OCI-LY7 (cell line): ENCODE data around the gene L3MBTL3. TPM values are rescaled to one million over a fixed set of nuclear protein-coding genes. Genes with fewer than 3 reads are reported as not detected.

ENCODE experiments used
- BruUV-seq: library from RNA; stranded (reverse); fragments of 400-500 nt; replicated peaks from 2 replicates; lab custom pipeline; 2021; lab: Mats Ljungman, UMichigan
- CTCF ChIA-PET: fragments of 300-600 bp; sonication (Branson Sonifier 250); formaldehyde crosslinking; loops from one replicate; lab custom pipeline; 2022; ENCODE audit warnings: antibody characterized with exemption; ENCODE audit not compliant: unreplicated experiment; lab: Charles Lee
- POLR2A ChIA-PET: fragments of 300-600 bp; sonication (Branson Sonifier 250); formaldehyde crosslinking; loops from one replicate; lab custom pipeline; 2022; ENCODE audit warnings: antibody characterized with exemption; lab: Charles Lee
- DNase-seq: peaks from one replicate; pipeline ENCODE4 v3.0.0-alpha.2; 2015; ENCODE audit warnings: low spot score
- H2AFZ ChIP-seq: fragments of 200-600 bp; sonication (generic), shearing (Covaris generic); 2 replicates; pipeline ENCODE4 v1.6.1; 2014; ENCODE audit warnings: mild to moderate bottlenecking, antibody characterized with exemption, low read length, moderate library complexity
- H3K27ac ChIP-seq: fragments of 200-600 bp; sonication (generic); 2 replicates; pipeline ENCODE4 v1.5.1; 2014; ENCODE audit warnings: mixed run types, low read depth, mild to moderate bottlenecking, moderate library complexity, low read length, inconsistent platforms; ENCODE audit not compliant: poor library complexity, severe bottlenecking
- H3K36me3 ChIP-seq: fragments of 200-600 bp; sonication (generic); 2 replicates; pipeline ENCODE4 v1.6.1; 2014; ENCODE audit warnings: mild to moderate bottlenecking, antibody characterized with exemption, low read length, moderate library complexity, mixed read lengths; ENCODE audit not compliant: insufficient read depth
- H3K4me1 ChIP-seq: fragments of 200-600 bp; sonication (generic); 2 replicates; pipeline ENCODE4 v1.5.1; 2014; ENCODE audit warnings: mild to moderate bottlenecking, low read length; ENCODE audit not compliant: insufficient read depth, poor library complexity, severe bottlenecking
- H3K4me2 ChIP-seq: fragments of 200-600 bp; sonication (generic); 2 replicates; pipeline ENCODE4 v1.6.1; 2014; ENCODE audit warnings: mild to moderate bottlenecking, low read length
- H3K4me3 ChIP-seq: fragments of 200-600 bp; sonication (generic); 2 replicates; pipeline ENCODE4 v1.5.1; 2014; ENCODE audit warnings: mild to moderate bottlenecking, low read depth, low read length; ENCODE audit not compliant: poor library complexity, severe bottlenecking
- H3K79me2 ChIP-seq: fragments of 200-600 bp; sonication (generic); 2 replicates; pipeline ENCODE4 v1.6.1; 2016; ENCODE audit warnings: low read depth, mild to moderate bottlenecking, low read length, moderate library complexity, mixed read lengths; ENCODE audit not compliant: insufficient read depth
- H3K9me2 ChIP-seq: fragments of 200-600 bp; sonication (generic); 2 replicates; pipeline ENCODE4 v1.6.1; 2016; ENCODE audit warnings: mild to moderate bottlenecking, low read length, mixed read lengths; ENCODE audit not compliant: insufficient read depth
- H3K9me3 ChIP-seq: fragments of 200-600 bp; sonication (generic); 2 replicates; pipeline ENCODE4 v1.6.1; 2014; ENCODE audit warnings: mild to moderate bottlenecking, mixed run types, low read length, mixed read lengths
- H4K20me1 ChIP-seq: fragments of 200-600 bp; sonication (generic); 2 replicates; pipeline ENCODE4 v1.6.1; 2014; ENCODE audit warnings: mild to moderate bottlenecking, antibody characterized with exemption, low read length, moderate library complexity, mixed read lengths; ENCODE audit not compliant: insufficient read depth
- CTCF ChIP-seq: fragments of 200-600 bp; sonication (generic); conservative IDR thresholded peaks from 2 replicates; pipeline ENCODE4 v1.5.1; 2014; ENCODE audit warnings: mild to moderate bottlenecking, antibody characterized with exemption, low read length, moderate library complexity, mixed read lengths
- EZH2phosphoT487 ChIP-seq: fragments of 200-600 bp; sonication (generic); IDR thresholded peaks from 2 replicates; pipeline ENCODE4 v1.6.1; 2018; ENCODE audit warnings: low read depth, borderline replicate concordance, mild to moderate bottlenecking, mixed run types, antibody characterized with exemption, low read length, moderate library complexity, mixed read lengths
- intact Hi-C: fragments of 100-400 bp; cut with micrococcal nuclease; formaldehyde crosslinking; loops from one replicate; pipeline ENCODE4 v1.10.0; 2022; ENCODE audit not compliant: unreplicated experiment
- total RNA-seq, 2 experiments: library from RNA; depleted of rRNA in 1 of 2; stranded (reverse); fragments of >200 nt in 1 of 2; shearing (Covaris generic) in 1 of 2; gene quantifications; 2 replicates each; pipeline ENCODE4 v1.2.3, GENCODE V29; 2014 to 2022

L3MBTL3 gene
- total RNA-seq, 2 experiments from 2014 or later, result 7.9 to 11.0 TPM

GRCh38 chr6:130119211-130119610 is 100.8 kb downstream of the L3MBTL3 start:
- H3K9me3 ChIP-seq, result no peaks in the 10 kb centered on the region; the same call in 1 of the 2 replicates
- no peak overlapping the region for H2AFZ ChIP-seq
- intact Hi-C loops, result no loop called here
- no peak for TF ChIP-seq EZH2phosphoT487
- TF ChIP-seq CTCF, result no peak
- no peaks in the 10 kb centered on the region for H3K9me2 ChIP-seq
- ChIA-PET CTCF (no interaction called here), POLR2A (interaction anchor here (0.6 to 2.0 kb wide), 4 partner anchors 11 to 952 kb away, joined by 3 to 7 read pairs (median 3); no protein-coding TSS in a partner anchor)
- H4K20me1 ChIP-seq, result no peaks in the 10 kb centered on the region
- H3K36me3 ChIP-seq, result no peaks in the 10 kb centered on the region
- peaks cover 44% of the 10 kb centered on the region for H3K4me1 ChIP-seq
- DNase-seq, result no peak
- H3K79me2 ChIP-seq, result no peaks in the 10 kb centered on the region
- H3K27ac ChIP-seq, result no peak overlapping the region
- BruUV-seq, result no TSS peak
- H3K4me2 ChIP-seq, result no peak overlapping the region
- no peak overlapping the region for H3K4me3 ChIP-seq

GRCh38 chr6:130120731-130121130 is 102.3 kb downstream of the L3MBTL3 start:
- Histone ChIP-seq H4K20me1 (no peaks in the 10 kb centered on the region), H3K4me2 (no peak overlapping the region), H3K4me1 (peaks cover 28% of the 10 kb centered on the region), H3K9me2 (no peaks in the 10 kb centered on the region), H3K4me3 (no peak overlapping the region), H3K36me3 (no peaks in the 10 kb centered on the region), H3K79me2 (no peaks in the 10 kb centered on the region), H2AFZ (no peak overlapping the region), H3K9me3 (no peaks in the 10 kb centered on the region; the same call in 1 of the 2 replicates), H3K27ac (no peak overlapping the region)
- POLR2A ChIA-PET, result interaction anchor here (1.3 kb wide), 1 partner anchor 10 kb away, joined by 4 read pairs; no protein-coding TSS in a partner anchor
- CTCF ChIA-PET, result no interaction called here
- BruUV-seq, result no TSS peak
- no peak for DNase-seq
- no peak for TF ChIP-seq CTCF
- TF ChIP-seq EZH2phosphoT487, result no peak
- intact Hi-C loops, result no loop called here

GRCh38 chr6:130122243-130122642 is 103.9 kb downstream of the L3MBTL3 start:
- intact Hi-C loops, result no loop called here
- no peaks in the 10 kb centered on the region for H3K9me2 ChIP-seq
- H3K9me3 ChIP-seq, result no peaks in the 10 kb centered on the region; the same call in 1 of the 2 replicates
- H3K4me1 ChIP-seq, result peaks cover 18% of the 10 kb centered on the region
- no peak for TF ChIP-seq CTCF
- TF ChIP-seq EZH2phosphoT487, result no peak
- H3K36me3 ChIP-seq, result no peaks in the 10 kb centered on the region
- CTCF ChIA-PET, result no interaction called here
- BruUV-seq, result no TSS peak
- H2AFZ ChIP-seq, result no peak overlapping the region
- no peak overlapping the region for H3K4me2 ChIP-seq
- no peaks in the 10 kb centered on the region for H3K79me2 ChIP-seq
- DNase-seq, result no peak
- H3K27ac ChIP-seq, result no peak overlapping the region
- no peak overlapping the region for H3K4me3 ChIP-seq
- H4K20me1 ChIP-seq, result no peaks in the 10 kb centered on the region
- POLR2A ChIA-PET, result interaction anchor here (0.7 to 1.3 kb wide), 2 partner anchors 9 to 195 kb away, joined by 3 to 4 read pairs; no protein-coding TSS in a partner anchor
